ENCODE results near the gene CDH23. TPM values are rescaled to one million over a fixed set of nuclear protein-coding genes. Genes with fewer than 3 reads are reported as not detected.

The CDH23 gene
- total RNA-seq, 2 experiments from 2014 or later: 4.7 to 4.9 TPM

- no peak overlapping the region for H3K4me3 Mint-ChIP-seq
- H3K27ac Mint-ChIP-seq: no peak overlapping the region
- peaks cover 4% of the 10 kb centered on the region for H3K36me3 Mint-ChIP-seq (ENCODE audit: low read depth)
- H3K27me3 Mint-ChIP-seq (ENCODE audit: low read depth): no peaks in the 10 kb centered on the region
- no peak for DNase-seq
- ATAC-seq: no peak
- H3K9me3 Mint-ChIP-seq (ENCODE audit: insufficient read depth): no peaks in the 10 kb centered on the region
- peaks cover 42% of the 10 kb centered on the region for H3K4me1 Mint-ChIP-seq (ENCODE audit: low read depth)
- CTCF ChIA-PET: interaction anchor here (0.7 to 5.0 kb wide), 10 partner anchors 11 to 934 kb away, joined by 3 to 52 read pairs (median 4); partner anchors contain the start of gene PSAP
- POLR2A ChIA-PET: interaction anchor here (1.0 kb wide), 1 partner anchor 14 kb away, joined by 3 read pairs; the partner anchor contains the start of gene PSAP
Observed at GRCh38 chr10:71837098-71837827, 440.5 kb downstream of the CDH23 start.

GRCh38 chr10:71838264-71839211 lies 441.8 kb downstream of the CDH23 start:
- H3K4me1 Mint-ChIP-seq (ENCODE audit: low read depth): peaks cover 40% of the 10 kb centered on the region

GRCh38 chr10:71840177-71840957 lies 443.6 kb downstream of the CDH23 start:
- H3K4me1 Mint-ChIP-seq (ENCODE audit: low read depth): peaks cover 53% of the 10 kb centered on the region
- H3K9me3 Mint-ChIP-seq (ENCODE audit: insufficient read depth): no peaks in the 10 kb centered on the region
- ChIA-PET CTCF (interaction anchor here (0.7 to 1.0 kb wide), 2 partner anchors 9 to 11 kb away, joined by 3 read pairs; partner anchors contain the start of gene PSAP), POLR2A (interaction anchor here (0.7 kb wide), 1 partner anchor 9 kb away, joined by 4 read pairs; no protein-coding TSS in a partner anchor)
- H3K27ac Mint-ChIP-seq: no peak overlapping the region
- no peak for ATAC-seq
- H3K4me3 Mint-ChIP-seq: no peak overlapping the region
- DNase-seq: no peak
- H3K27me3 Mint-ChIP-seq (ENCODE audit: low read depth): no peaks in the 10 kb centered on the region
- H3K36me3 Mint-ChIP-seq (ENCODE audit: low read depth): peaks cover 6% of the 10 kb centered on the region

More at GRCh38 chr10:71838264-71839211, 441.8 kb downstream of the CDH23 start:
- H3K27me3 Mint-ChIP-seq (ENCODE audit: low read depth): no peaks in the 10 kb centered on the region
- DNase-seq (no peak), ATAC-seq (no peak)
- H3K27ac Mint-ChIP-seq: no peak overlapping the region
- CTCF ChIA-PET: interaction anchor here (1.1 to 5.0 kb wide), 5 partner anchors 12 to 210 kb away, joined by 4 to 52 read pairs (median 4); partner anchors contain the start of gene PSAP
- peaks cover 2% of the 10 kb centered on the region for H3K36me3 Mint-ChIP-seq (ENCODE audit: low read depth)
- H3K4me3 Mint-ChIP-seq: no peak overlapping the region
- POLR2A ChIA-PET: no interaction called here
- H3K9me3 Mint-ChIP-seq (ENCODE audit: insufficient read depth): no peaks in the 10 kb centered on the region

- DNase-seq (no peak), ATAC-seq (no peak)
- Mint-ChIP-seq H3K27ac (no peak overlapping the region), H3K36me3 (ENCODE audit: low read depth) (peaks cover 10% of the 10 kb centered on the region), H3K4me1 (ENCODE audit: low read depth) (peaks cover 59% of the 10 kb centered on the region), H3K4me3 (no peak overlapping the region), H3K9me3 (ENCODE audit: insufficient read depth) (no peaks in the 10 kb centered on the region), H3K27me3 (ENCODE audit: low read depth) (no peaks in the 10 kb centered on the region)
- CTCF ChIA-PET: interaction anchor here (1.0 kb wide), 1 partner anchor 10 kb away, joined by 3 read pairs; the partner anchor contains the start of gene PSAP
- POLR2A ChIA-PET: interaction anchor here (0.7 kb wide), 1 partner anchor 9 kb away, joined by 4 read pairs; no protein-coding TSS in a partner anchor
Observed at GRCh38 chr10:71840958-71841335, 444.2 kb downstream of the CDH23 start.

GRCh38 chr10:71842422-71842821 lies 445.7 kb downstream of the CDH23 start:
- Mint-ChIP-seq H3K27ac (no peak overlapping the region), H3K4me1 (ENCODE audit: low read depth) (peaks cover 57% of the 10 kb centered on the region), H3K36me3 (ENCODE audit: low read depth) (peaks cover 10% of the 10 kb centered on the region), H3K9me3 (ENCODE audit: insufficient read depth) (no peaks in the 10 kb centered on the region), H3K4me3 (no peak overlapping the region), H3K27me3 (ENCODE audit: low read depth) (no peaks in the 10 kb centered on the region)
- POLR2A ChIA-PET: no interaction called here
- CTCF ChIA-PET: interaction anchor here (0.9 to 3.7 kb wide), 3 partner anchors 9 to 206 kb away, joined by 3 to 12 read pairs (median 3); no protein-coding TSS in a partner anchor
- DNase-seq (no peak), ATAC-seq (no peak)

- Mint-ChIP-seq H3K4me3 (no peak overlapping the region), H3K4me1 (ENCODE audit: low read depth) (peaks cover 55% of the 10 kb centered on the region), H3K27me3 (ENCODE audit: low read depth) (no peaks in the 10 kb centered on the region), H3K27ac (no peak overlapping the region), H3K9me3 (ENCODE audit: insufficient read depth) (no peaks in the 10 kb centered on the region), H3K36me3 (ENCODE audit: low read depth) (peaks cover 10% of the 10 kb centered on the region)
- ATAC-seq (no peak), DNase-seq (no peak)
- CTCF ChIA-PET: interaction anchor here (0.9 to 3.7 kb wide), 3 partner anchors 9 to 205 kb away, joined by 3 to 12 read pairs (median 3); no protein-coding TSS in a partner anchor
- POLR2A ChIA-PET: no interaction called here
Observed at GRCh38 chr10:71842856-71843686, 446.4 kb downstream of the CDH23 start.

GRCh38 chr10:71844084-71844483 lies 447.4 kb downstream of the CDH23 start:
- ATAC-seq: no peak
- Mint-ChIP-seq H3K36me3 (ENCODE audit: low read depth) (peaks cover 10% of the 10 kb centered on the region), H3K4me3 (no peak overlapping the region), H3K27ac (no peak overlapping the region), H3K9me3 (ENCODE audit: insufficient read depth) (no peaks in the 10 kb centered on the region), H3K27me3 (ENCODE audit: low read depth) (no peaks in the 10 kb centered on the region), H3K4me1 (ENCODE audit: low read depth) (peaks cover 55% of the 10 kb centered on the region)
- POLR2A ChIA-PET: no interaction called here
- CTCF ChIA-PET: interaction anchor here (3.7 kb wide), 1 partner anchor 52 kb away, joined by 12 read pairs; no protein-coding TSS in a partner anchor
- no peak for DNase-seq

GRCh38 chr10:71844695-71845094 lies 448.0 kb downstream of the CDH23 start:
- ChIA-PET CTCF (interaction anchor here (3.7 kb wide), 1 partner anchor 52 kb away, joined by 12 read pairs; no protein-coding TSS in a partner anchor), POLR2A (no interaction called here)
- DNase-seq (no peak), ATAC-seq (no peak)
- no peak overlapping the region for H3K4me3 Mint-ChIP-seq
- H3K4me1 Mint-ChIP-seq (ENCODE audit: low read depth): peaks cover 59% of the 10 kb centered on the region
- H3K36me3 Mint-ChIP-seq (ENCODE audit: low read depth): peaks cover 10% of the 10 kb centered on the region
- no peak overlapping the region for H3K27ac Mint-ChIP-seq
- no peaks in the 10 kb centered on the region for H3K27me3 Mint-ChIP-seq (ENCODE audit: low read depth)
- H3K9me3 Mint-ChIP-seq (ENCODE audit: insufficient read depth): no peaks in the 10 kb centered on the region

GRCh38 chr10:71845410-71846405 lies 449.0 kb downstream of the CDH23 start:
- ChIA-PET CTCF (interaction anchor here (0.9 to 3.7 kb wide), 3 partner anchors 33 to 203 kb away, joined by 3 to 12 read pairs (median 3); no protein-coding TSS in a partner anchor), POLR2A (interaction anchor here (0.6 kb wide), 1 partner anchor 26 kb away, joined by 4 read pairs; no protein-coding TSS in a partner anchor)
- no peak overlapping the region for H3K27ac Mint-ChIP-seq
- DNase-seq (no peak), ATAC-seq (no peak)
- no peaks in the 10 kb centered on the region for H3K27me3 Mint-ChIP-seq (ENCODE audit: low read depth)
- no peaks in the 10 kb centered on the region for H3K9me3 Mint-ChIP-seq (ENCODE audit: insufficient read depth)
- H3K36me3 Mint-ChIP-seq (ENCODE audit: low read depth): peaks cover 14% of the 10 kb centered on the region
- no peak overlapping the region for H3K4me3 Mint-ChIP-seq
- H3K4me1 Mint-ChIP-seq (ENCODE audit: low read depth): peaks cover 61% of the 10 kb centered on the region

All from activated CD8-positive, alpha-beta T cell treated with anti-CD3 and anti-CD28 coated beads, Interleukin-2, amount 10 ng/mL, durations not matched to agents 7 days and 5 days (primary cell).